NCI-H526 treated with DMSO at 0.1 percent for 48 hours (cell line): ENCODE results near the gene ZNF217.
A peak's percentile ranks its signal among the peaks of the same experiment; 100 is the strongest.

ENCODE experiments used
- DNase-seq: peaks from one replicate; lab custom pipeline; 2025; lab: John Stamatoyannopoulos, UW

Gene ZNF217

DNA sequence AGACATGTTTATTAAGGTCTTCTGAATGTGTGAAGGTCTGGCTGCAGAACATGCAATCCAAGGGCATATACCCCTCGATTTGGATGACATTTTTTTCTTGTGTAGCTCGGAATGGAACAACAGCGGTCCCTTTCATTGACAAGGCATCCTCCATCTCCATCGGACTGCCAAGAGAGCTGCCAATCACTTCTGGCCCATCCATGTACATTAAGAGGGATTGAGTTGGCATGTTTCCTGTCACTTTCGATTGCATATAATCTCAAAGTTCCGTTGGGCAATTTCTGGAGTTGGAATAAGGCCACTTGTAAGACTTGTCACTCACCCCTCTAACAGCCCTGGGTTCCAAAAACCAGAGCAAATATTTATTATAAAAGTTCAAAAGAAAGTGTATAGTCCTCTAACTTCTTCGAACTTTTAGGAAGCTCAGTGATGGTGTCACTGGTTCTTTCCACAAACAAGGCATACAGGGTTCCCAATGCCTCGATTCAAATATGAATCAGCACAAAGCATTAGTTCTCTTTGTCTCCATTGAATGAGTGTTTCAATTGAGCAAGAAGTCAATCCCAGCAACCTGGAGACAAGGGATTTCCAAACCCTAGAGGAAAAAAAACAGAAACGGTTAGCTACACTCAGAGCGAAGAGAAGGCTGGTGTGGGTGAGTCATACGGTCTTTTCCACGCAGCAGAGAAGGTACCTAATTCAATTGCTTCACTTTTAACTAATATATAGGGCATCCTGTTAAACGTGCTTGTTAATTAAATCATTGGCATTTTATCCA is 10.9 kb downstream of the ZNF217 start:
- no peak for DNase-seq

DNA sequence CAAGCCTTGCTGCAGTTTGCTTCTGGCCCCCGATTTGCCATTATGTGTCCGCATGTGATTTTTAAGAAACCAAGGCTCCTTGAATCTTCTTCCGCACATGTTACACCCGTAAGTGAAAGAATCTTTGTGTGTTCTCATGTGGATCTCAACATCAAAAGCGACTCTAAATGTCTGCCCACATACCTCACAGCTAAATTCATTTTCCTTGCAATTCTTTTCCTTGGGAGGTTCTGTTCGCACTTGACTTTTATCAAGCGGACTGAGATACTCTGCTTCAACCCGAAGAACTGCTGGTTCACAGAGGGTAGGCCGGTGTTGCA is 11.4 kb downstream of the ZNF217 start:
- no peak for DNase-seq

DNA sequence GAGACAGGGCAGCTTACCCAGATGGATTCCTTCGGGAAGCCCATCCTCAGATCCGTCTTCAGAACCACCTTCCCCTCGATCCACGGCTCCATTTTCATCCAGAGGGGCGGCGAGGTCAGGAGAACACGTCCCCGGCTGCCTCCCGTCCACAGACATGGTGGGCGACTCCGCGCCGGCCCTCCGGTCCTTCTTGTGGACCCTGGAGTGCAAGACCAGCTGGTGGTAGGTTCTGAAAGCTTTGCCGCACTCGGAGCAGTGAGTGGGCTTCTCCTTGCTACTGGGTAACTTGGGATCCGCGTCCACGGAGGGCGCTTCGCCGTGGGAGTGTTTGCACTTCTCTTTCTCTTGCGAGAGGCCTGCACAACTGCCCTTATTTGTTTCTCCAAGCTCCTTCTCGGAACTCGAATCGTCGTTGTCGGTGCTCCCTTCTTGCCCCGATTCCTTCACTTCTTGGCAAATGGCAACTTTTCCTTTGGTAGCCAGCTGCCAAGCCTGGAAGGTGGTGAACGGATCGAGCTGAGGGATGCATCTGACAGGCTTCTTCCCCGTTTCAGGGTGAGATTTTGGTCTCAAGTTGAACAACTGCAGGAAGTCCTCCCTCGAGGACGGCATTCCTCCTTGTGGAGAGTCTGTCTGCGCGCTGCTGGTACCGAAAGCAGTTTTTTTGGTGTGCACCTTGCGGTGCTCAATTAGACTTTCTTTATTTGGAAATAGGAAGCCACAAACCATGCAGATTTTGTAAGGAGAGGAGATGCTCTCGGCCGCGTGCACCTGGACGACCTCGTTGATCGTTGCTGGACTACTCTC is 12.0 kb downstream of the ZNF217 start:
- DNase-seq, result no peak

DNA sequence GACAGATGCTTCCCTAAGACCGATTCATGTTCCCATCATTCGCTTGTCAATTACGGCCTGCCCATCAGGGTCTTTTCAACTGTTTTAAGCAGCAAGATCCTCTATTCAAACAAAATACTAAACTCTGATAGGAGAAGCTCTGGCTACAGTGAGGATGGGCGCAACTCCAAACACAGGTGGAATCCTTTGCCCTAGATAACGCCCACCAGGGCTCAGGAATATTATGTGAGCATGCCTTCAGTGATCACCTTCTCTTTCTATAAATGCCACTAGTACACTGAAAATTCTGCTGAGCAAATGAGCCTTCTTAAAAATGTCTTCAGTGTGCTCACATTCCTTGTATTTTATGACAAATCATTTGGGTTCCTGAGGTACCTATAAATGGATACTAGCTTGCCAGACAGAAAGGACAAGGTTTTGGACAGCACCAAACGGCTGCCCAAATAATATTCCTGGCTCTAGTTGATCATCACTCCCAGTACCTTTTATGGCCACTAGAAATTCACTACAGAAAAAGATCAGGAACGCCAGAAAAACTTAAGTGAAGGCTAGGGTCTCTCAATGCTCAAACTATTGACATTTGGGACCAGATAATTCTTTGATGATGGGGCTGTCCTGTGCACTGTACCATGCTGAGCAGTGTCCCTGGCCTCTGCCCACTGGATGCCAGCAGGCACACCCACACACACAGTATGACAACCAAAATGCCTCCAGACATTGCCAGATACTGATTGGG is 13.1 kb downstream of the ZNF217 start:
- no peak for DNase-seq

DNA sequence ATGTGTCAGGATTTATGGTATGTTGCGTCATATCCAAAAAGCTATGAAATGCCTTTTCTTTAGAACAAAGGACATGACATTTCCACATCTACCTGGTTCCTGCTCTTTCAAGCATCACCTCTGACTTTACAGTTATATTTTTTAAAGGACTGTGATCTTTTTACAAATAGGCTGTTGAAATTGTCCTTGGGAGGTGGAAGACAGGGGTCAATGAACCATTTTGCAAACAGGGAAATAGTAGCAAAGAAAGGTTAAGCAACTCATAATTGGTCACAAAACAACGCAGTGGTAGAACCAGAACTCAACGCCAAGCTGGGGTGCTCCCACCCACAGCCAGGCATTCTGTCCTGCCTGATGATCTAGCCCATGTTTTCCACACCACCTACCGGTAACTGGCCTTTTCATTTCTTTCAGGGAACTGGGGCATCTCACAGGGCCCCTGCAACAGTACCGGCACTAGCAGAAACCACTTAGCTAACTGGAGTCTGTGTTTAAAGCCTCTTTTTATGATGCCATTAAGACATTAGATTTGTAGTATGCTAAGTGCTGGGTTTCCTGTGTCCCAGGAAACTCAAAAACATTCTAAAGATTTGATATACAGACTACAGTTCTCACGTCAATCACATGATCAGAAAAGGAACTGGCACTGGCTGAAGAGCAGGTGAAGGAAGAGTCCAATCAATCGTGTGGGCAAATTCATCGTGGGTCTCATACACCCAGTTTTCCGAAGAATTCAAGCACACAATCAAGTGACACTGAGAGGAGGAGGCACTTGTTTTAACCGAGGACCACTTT is 13.9 kb downstream of the ZNF217 start:
- DNase-seq, result no peak

DNA sequence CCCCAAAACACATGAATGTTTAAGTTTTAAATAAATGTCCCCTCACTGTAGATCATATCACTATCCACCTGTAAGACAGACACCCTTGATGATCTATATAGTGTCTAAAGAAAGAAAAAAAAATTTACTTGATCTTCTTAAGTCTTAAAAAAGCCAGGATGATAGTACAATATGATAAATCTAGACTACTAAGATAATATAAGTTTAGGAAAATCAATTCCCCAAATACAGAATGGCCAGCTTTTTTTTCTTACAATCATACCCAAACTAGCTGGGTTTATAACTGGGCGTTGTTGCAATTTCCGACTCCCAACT is 14.4 kb downstream of the ZNF217 start:
- no peak for DNase-seq

DNA sequence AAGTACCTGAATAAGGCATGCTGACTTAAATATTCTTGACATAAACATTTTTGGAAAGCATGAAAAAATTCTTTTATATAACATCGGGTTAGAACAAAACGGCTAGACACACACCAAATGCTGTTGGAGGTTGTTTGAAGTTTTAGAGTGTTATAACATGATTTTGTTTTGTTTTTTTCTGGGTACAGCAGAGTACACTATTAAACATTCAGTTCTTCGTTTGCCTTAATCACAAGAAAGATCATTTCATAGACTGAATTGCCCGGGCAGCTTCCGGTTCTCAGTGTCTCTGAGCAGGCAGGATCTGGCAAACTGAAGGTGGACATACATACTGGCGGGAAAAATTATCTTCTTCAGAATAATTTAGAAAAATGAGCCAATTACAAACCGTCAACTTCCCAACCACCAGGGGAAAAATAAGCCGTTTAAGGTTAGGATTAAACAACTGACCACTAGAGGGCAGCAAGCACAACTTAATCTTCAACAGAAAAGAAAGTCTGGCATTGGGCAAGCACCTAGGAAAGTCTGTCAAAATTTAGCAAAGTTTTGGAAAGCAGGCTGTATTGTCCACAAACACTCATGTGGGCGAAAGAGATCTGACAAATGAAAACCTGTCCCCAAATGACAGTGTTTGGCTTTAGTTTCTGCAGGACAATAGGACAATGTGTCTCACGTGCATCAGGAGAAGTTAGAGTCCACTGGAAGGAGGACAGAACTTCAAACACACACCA is 15.0 kb downstream of the ZNF217 start:
- DNase-seq, result peak; percentile 80

DNA sequence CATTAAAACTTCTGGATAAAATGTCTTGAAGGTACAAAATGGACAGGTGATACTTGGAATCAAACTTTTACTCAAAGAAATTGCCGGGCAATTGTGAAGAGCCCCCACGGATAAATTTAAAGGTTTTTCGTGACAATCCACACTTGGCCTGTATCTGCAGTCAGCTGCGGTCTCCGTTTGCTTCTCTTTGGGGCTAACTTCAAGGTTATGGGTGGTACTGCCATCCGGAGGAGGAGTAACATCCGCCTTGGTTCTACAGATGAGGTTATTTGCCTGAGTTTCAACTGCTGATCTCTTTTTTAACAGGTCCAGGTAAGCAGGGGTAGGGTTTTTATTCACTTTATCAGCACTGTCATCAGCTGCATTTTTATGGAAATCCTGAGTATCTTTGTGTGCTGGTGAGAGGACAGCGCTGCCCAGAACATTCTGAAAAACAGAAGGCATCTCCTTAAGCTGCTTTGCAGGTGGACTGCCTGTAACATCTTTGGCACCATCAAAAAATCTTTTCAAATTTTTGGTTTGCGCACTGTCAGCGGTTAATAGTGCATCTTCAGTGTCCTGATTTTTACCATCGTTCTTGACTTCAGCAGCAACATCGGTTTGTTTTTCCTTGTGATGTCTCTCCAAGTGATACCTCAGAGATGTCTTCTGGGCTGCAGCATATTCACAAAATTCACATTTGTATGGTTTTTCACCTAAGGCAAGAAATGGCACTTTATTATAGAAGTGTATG is 16.9 kb downstream of the ZNF217 start:
- DNase-seq, result no peak

DNA sequence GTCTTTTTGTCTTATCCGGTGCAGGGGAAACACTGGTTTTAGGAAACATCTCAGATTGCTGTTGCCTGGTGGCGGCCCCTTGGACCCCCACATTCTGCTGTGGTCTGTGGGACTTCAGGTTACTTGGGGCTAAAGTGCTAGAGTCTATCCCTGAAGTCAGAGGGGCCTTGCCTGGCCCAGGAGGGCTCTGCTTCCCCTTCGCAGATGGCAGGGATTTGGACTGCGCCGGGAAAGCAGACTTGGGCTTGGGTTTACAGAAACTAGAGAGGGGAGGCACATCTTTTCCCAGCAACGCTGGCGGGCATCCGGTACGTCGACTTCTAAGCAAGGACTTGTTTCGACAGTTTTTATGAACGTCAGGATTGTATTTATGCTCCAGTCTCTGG is 17.5 kb downstream of the ZNF217 start:
- DNase-seq, result no peak

DNA sequence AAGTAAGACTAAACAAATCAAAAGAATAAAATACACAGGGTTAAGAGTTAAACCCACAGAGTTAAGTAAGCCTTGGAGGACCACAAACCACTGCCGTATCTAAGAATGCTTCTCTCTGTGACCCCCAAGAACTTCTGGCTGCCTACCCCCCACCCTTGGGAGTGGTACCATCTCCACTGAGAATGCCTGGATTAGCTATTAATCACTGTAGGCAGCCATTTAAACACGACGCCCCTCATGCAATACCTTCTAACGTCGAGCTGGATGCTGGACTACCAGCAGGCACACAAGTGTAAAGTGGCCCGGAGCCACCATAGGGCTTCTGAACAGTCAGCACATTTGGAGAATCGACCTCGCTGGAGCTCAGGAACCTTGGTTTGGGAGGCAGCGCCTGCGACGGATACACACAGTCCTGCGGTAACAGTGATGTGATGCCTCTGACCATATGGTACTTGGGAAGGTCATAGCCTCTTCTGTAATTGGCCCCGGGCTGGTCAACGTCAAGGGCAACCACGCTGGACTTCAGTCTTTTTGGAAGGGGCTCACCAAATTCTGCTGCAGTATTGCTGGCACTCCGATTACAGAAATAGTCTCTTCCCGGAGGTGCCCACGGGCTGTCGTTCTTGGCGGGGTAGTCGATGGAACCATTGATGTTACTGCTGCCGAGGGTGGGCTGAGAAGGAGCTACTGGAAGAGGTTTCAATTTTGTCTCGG is 18.0 kb downstream of the ZNF217 start:
- no peak for DNase-seq

DNA sequence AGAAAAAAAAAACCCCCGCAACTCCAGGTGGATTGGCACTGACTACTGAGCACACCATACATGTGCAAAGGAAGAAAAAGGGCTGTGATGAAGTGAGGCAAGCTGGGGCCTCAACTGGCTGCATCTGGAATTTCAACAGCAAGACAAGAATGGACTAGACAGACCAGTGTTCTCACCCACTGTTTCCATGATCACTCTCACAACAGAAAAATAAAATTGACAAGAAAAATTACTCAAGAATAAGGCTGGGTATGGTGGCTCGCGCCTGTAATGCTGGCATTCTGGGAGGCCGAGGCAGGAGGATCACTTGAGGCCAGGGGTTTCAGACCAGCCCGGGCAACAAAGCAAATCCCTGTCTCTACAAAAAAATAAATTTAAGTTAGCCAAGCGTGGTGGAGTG is 18.8 kb downstream of the ZNF217 start:
- DNase-seq, result no peak

DNA sequence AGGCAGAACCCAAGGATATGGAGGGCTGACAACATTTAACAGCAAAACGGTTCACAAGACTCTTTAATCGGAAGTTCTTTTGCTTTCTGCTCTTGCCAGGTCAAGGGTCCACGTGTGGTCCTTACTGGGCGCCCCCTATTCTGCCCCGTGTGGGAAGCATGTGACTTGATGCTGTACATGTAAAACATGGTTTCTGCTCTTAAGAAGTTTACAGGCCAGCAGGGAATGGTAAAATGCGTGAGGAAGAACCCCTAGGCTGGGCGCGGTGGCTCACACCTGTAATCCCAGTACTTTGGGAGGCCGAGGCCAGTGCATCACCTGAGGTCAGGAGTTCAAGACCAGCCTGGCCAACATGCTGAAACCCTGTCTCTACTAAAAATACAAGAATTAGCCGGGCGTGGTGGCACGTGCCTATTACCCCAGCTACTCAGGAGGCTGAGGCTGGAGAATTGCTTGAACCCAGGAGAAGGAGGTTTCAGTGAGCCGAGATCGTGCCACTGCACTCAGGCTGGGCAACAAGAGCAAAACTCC is 19.3 kb downstream of the ZNF217 start:
- DNase-seq, result no peak

DNA sequence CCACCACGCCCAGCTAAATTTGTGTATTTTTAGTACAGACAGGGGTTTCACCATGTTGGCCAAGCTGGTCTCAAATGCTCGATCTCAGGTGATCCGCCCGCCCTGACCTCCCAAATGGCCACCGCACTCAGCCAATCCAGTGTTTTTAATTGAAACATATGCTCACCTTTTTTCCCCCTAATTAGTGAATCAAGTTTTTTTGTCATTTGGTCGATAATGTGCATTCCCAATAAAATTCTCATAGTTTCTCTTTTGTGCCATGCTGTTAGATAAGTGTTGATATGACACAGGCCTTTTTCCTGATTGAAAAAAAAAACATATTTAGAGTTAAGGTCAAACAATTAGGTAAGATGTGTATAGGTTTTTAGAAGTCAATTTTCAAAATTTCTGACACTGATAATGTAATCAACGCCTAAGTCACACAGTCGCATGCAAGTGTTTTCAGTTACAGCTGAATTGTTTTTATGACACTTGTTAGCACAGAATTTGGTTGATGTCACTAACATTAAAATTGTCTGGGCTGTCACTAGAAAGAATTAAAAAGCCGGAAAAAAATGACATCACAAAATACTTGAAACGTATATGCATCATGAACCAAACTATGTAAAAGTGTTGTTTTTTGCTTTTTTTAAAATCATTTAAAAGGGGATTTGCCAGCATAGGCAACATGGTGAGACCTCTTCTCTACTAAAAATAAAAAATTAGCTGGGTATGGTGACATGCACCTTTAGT is 21.9 kb downstream of the ZNF217 start:
- no peak for DNase-seq

DNA sequence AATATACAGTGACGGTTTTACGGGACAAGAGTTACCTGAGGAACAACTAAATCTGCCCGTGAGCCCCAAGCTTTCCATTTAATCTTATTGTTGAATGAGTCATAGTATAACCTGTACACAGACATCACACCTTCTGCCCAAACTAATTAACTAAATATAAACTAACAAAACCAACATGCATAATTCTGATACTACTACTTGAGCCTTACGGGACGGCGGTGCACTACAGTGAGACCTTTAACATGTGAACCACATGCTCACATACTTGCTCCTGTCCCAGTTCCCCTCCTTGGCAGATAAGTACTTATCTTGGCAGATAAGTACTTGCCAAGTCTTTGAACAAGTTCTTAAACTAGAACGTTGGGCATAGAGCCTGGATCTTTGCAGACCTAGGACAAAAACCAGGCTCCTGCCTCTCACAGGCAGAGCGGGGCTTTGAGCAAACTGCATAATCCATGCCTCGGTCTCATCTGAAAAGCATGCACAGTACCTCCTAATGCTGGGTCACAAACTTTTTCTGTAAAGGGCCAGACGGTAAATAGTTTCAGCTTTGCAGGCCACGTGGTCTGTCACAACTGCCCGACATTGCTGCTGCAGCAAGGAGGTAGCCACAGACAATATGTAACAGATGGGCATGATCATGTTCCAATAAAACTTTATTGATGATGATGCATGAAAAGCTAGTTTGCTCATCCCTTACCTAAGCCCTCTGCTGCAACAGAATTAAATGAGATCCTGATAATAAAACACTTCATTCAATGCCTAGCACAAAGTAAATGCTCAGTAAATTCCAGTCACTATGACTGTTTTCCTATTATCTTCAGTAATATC is 23.0 kb downstream of the ZNF217 start:
- DNase-seq, result no peak

DNA sequence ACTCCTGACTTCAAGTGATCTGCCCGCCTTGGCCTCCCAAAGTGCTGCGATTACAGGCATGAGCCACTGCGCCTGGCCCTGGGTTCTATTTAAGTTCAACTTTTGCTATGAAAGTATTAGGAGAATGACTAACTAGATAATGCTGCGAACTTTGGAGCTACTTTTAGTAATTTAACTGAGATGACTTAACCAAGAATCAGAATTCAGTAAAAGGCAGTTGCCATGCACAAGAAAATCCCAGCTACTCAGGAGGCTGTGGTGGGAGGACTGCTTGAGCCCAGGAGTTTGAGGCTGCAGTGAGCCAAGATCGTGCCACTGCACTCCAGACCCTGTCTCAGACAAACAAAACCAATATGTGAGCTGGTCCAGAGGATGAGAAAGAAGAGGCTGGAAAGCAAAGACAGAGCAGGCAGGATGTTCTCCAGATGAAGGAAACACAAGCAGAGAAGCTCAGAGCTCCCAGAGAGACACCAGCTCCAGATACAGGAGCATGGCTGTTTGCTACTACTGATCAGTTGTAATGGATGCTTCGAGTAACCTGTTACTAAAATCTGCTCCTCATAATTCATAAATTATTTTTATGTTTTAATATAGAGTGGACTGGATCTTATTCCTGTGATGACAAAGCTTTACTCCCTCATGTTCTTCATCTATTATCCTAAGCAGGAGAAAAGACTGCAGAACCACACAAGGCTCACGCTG is 23.9 kb downstream of the ZNF217 start:
- DNase-seq, result no peak

DNA sequence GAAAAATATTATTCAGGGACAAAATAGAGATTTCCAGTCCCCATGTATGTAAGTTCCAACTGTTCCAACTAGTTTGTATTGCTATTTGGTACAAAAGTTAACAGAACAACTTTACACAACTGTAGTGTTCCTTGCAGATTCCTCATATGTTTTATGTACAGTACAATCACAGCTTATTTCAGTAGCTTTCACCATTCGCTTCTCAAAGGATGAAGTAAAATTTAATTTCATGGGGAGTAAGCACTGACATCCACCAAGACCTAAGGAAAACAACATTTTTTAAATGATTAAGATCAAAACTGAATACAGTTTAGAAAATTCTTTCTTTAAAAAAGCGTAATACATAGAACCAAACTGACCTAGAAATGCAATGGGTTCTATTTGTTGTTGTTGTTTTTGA is 24.6 kb downstream of the ZNF217 start:
- DNase-seq, result no peak

DNA sequence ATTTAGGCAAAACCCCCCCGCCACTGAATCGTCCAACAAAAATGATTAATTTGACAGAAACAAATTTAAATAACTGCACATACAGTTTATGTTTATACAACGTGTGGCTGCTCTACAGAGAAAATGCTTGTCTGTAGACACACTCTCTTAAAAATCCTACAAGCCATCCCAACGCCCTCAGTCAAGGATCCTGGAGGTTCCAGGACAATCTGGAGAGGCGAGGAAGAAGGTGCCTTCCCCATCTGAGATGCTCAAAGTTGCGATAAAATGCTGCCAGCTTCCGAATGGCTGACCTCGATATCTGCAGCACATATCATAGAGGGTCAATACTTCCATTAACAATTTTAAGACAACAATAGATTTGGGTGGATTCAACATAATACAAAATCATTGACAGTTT is 25.3 kb downstream of the ZNF217 start:
- no peak for DNase-seq

DNA sequence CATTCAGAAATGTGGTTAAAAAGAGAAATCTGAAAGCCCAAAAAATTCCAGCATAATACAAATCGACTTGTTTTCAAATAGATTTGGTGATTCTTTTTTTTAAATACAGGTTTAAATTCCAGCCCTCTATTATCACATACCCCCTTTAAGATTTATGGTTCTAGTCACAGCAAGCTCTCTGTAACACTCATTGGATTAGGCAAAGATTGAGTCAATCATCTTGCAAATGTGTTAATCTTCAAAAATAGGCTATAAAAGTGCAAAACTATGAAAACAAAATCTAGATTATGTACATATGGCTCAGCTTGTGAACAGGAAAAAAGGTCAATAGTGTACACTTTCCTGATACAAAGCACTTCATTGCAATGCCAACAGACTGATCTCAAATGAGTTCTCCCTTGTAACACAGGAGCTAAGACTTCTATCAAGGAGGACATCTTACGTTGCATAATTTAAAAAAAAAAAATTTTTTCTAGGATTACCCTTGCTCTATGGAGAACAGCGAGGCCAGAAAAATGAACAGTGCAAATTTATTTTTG is 26.2 kb downstream of the ZNF217 start:
- no peak for DNase-seq
